ENCODE results near the gene NUDT2.
"Not testable (repeated sequence)": the region's sequence is repeated elsewhere in the genome, so short reads cannot be mapped to it uniquely, and the experiment has no call there.

NUDT2 gene

GRCh38 chr9:34334916-34335315 lies 5.5 kb downstream of the NUDT2 start:
- DNase-seq (ENCODE audit: low read depth in 1 of 2, low spot score in 1 of 2): no peak

- no peak for DNase-seq (ENCODE audit: low read depth in 1 of 2, low spot score in 1 of 2)
Measured at GRCh38 chr9:34335376-34335775, 6.0 kb downstream of the NUDT2 start.

GRCh38 chr9:34337403-34337802 lies 8.0 kb downstream of the NUDT2 start:
- no peak for DNase-seq (ENCODE audit: low read depth in 1 of 2, low spot score in 1 of 2)

GRCh38 chr9:34338079-34338478 lies 8.7 kb downstream of the NUDT2 start:
- DNase-seq (ENCODE audit: low read depth in 1 of 2, low spot score in 1 of 2): not testable (repeated sequence)

GRCh38 chr9:34338665-34339385 lies 9.5 kb downstream of the NUDT2 start:
- DNase-seq (ENCODE audit: low read depth in 1 of 2, low spot score in 1 of 2): no peak

GRCh38 chr9:34341659-34342295 lies 12.4 kb downstream of the NUDT2 start:
- DNase-seq (ENCODE audit: low read depth in 1 of 2, low spot score in 1 of 2): no peak

- DNase-seq (ENCODE audit: low read depth in 1 of 2, low spot score in 1 of 2): no peak
Measured at GRCh38 chr9:34343090-34343489, 13.7 kb downstream of the NUDT2 start.

- DNase-seq (ENCODE audit: low read depth in 1 of 2, low spot score in 1 of 2): no peak
Measured at GRCh38 chr9:34343605-34344004, 14.2 kb downstream of the NUDT2 start.

- no peak for DNase-seq (ENCODE audit: low read depth in 1 of 2, low spot score in 1 of 2)
Measured at GRCh38 chr9:34346873-34347799, 17.8 kb downstream of the NUDT2 start.

- no peak for DNase-seq (ENCODE audit: low read depth in 1 of 2, low spot score in 1 of 2)
Measured at GRCh38 chr9:34347800-34348158, 18.4 kb downstream of the NUDT2 start.

- DNase-seq (ENCODE audit: low read depth in 1 of 2, low spot score in 1 of 2): no peak
Measured at GRCh38 chr9:34349324-34349723, 20.0 kb downstream of the NUDT2 start.

GRCh38 chr9:34352122-34352652 lies 22.8 kb downstream of the NUDT2 start:
- not testable (repeated sequence) for DNase-seq (ENCODE audit: low read depth in 1 of 2, low spot score in 1 of 2)

GRCh38 chr9:34352957-34353356 lies 23.6 kb downstream of the NUDT2 start:
- DNase-seq (ENCODE audit: low read depth in 1 of 2, low spot score in 1 of 2): not testable (repeated sequence)

GRCh38 chr9:34362614-34363214 lies 33.3 kb downstream of the NUDT2 start:
- DNase-seq (ENCODE audit: low read depth in 1 of 2, low spot score in 1 of 2): no peak

- DNase-seq (ENCODE audit: low read depth in 1 of 2, low spot score in 1 of 2): no peak
Measured at GRCh38 chr9:34363619-34364351, 34.4 kb downstream of the NUDT2 start.

GRCh38 chr9:34365282-34365681 lies 35.9 kb downstream of the NUDT2 start:
- no peak for DNase-seq (ENCODE audit: low read depth in 1 of 2, low spot score in 1 of 2)

- DNase-seq (ENCODE audit: low read depth in 1 of 2, low spot score in 1 of 2): no peak
Measured at GRCh38 chr9:34366365-34366764, 37.0 kb downstream of the NUDT2 start.

- DNase-seq (ENCODE audit: low read depth in 1 of 2, low spot score in 1 of 2): not testable (repeated sequence)
Measured at GRCh38 chr9:34367751-34368410, 38.5 kb downstream of the NUDT2 start.

- DNase-seq (ENCODE audit: low read depth in 1 of 2, low spot score in 1 of 2): not testable (repeated sequence)
Measured at GRCh38 chr9:34368796-34369195, 39.4 kb downstream of the NUDT2 start.

GRCh38 chr9:34369636-34370035 lies 40.3 kb downstream of the NUDT2 start:
- DNase-seq (ENCODE audit: low read depth in 1 of 2, low spot score in 1 of 2): no peak
